ENCODE results near the gene ACOT8.

Gene ACOT8

GRCh38 chr20:45898285-45898684, 41.1 kb upstream of the ACOT8 start:
- DNase-seq (ENCODE audit: low spot score), result no peak
- TF ChIP-seq CTCF (IDR thresholded peaks at IDR 0.05; ENCODE audit: extremely low read depth, insufficient read depth, missing control alignments), result no peak
- in situ Hi-C loops (cut with MboI; ENCODE audit: low pct_unique_long_range_greater_than_20kb, low sequenced_read_pairs, unreplicated experiment), result no loop called here

GRCh38 chr20:45897692-45898091, 40.5 kb upstream of the ACOT8 start:
- in situ Hi-C loops (cut with MboI; ENCODE audit: low pct_unique_long_range_greater_than_20kb, low sequenced_read_pairs, unreplicated experiment), result no loop called here
- DNase-seq (ENCODE audit: low spot score), result no peak
- TF ChIP-seq CTCF (IDR thresholded peaks at IDR 0.05; ENCODE audit: extremely low read depth, insufficient read depth, missing control alignments), result no peak

GRCh38 chr20:45897289-45897688, 40.1 kb upstream of the ACOT8 start:
- in situ Hi-C loops (cut with MboI; ENCODE audit: low pct_unique_long_range_greater_than_20kb, low sequenced_read_pairs, unreplicated experiment), result no loop called here
- DNase-seq (ENCODE audit: low spot score), result no peak
- no peak for TF ChIP-seq CTCF (IDR thresholded peaks at IDR 0.05; ENCODE audit: extremely low read depth, insufficient read depth, missing control alignments)

GRCh38 chr20:45896641-45897161, 39.5 kb upstream of the ACOT8 start:
- TF ChIP-seq CTCF (IDR thresholded peaks at IDR 0.05; ENCODE audit: extremely low read depth, insufficient read depth, missing control alignments), result no peak
- in situ Hi-C loops (cut with MboI; ENCODE audit: low pct_unique_long_range_greater_than_20kb, low sequenced_read_pairs, unreplicated experiment), result no loop called here
- no peak for DNase-seq (ENCODE audit: low spot score)

GRCh38 chr20:45894797-45895196, 37.6 kb upstream of the ACOT8 start:
- in situ Hi-C loops (cut with MboI; ENCODE audit: low pct_unique_long_range_greater_than_20kb, low sequenced_read_pairs, unreplicated experiment), result no loop called here
- no peak for TF ChIP-seq CTCF (IDR thresholded peaks at IDR 0.05; ENCODE audit: extremely low read depth, insufficient read depth, missing control alignments)
- no peak for DNase-seq (ENCODE audit: low spot score)

- in situ Hi-C loops (cut with MboI; ENCODE audit: low pct_unique_long_range_greater_than_20kb, low sequenced_read_pairs, unreplicated experiment), result no loop called here
- DNase-seq (ENCODE audit: low spot score), result no peak
- no peak for TF ChIP-seq CTCF (IDR thresholded peaks at IDR 0.05; ENCODE audit: extremely low read depth, insufficient read depth, missing control alignments)
These were observed 36.6 kb upstream of the ACOT8 start for GRCh38 chr20:45893831-45894230.
